Left forelimb (tissue), 1 donor: Measurements from ENCODE around the gene NRG4.
"Not testable (repeated sequence)": the region's sequence is repeated elsewhere in the genome, so short reads cannot be mapped to it uniquely, and the experiment has no call there.

Experiments
- DNase-seq: peaks from one replicate; pipeline ENCODE4 v3.0.0-alpha.2; 2018; ENCODE audit warnings: low spot score

NRG4 gene

DNA sequence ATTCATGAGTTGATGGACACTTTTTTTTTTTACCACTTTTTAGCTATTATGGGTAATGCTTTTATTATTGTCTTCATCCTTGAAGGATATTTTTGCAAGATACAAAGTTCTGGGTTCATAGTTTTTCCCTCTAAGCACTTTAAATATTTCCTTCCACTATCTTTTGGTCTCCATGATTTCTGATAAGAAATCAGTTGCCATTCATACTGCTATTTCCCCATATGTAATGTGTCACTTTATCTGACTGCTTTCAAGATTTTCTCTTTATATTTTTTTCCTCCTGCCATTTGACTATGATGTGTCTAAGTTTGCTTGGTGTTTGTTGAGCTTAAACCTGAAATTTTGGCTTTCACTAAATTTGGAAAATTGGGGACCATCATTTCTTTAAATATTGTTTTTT is 19.3 kb downstream of the NRG4 start:
- DNase-seq = no peak

DNA sequence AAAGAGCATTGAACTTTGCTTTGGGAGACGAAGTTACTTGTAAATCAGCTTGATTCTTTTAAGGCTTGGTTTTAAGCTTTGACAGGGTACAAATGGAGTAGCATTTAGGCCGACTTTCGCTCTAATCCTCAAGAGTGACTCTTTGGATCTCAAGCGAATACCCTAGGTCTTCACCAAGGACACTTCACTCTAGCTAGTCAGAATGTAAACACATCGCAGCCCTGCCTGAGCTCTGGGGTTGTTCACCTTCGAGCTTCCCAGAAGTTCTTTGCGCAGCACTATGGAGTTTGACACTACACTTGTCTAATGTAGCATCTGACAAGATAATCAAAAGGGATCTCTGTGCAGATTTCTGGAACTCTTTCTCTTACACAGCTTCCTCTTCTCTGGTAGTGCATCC is 22.3 kb downstream of the NRG4 start:
- DNase-seq = no peak

DNA sequence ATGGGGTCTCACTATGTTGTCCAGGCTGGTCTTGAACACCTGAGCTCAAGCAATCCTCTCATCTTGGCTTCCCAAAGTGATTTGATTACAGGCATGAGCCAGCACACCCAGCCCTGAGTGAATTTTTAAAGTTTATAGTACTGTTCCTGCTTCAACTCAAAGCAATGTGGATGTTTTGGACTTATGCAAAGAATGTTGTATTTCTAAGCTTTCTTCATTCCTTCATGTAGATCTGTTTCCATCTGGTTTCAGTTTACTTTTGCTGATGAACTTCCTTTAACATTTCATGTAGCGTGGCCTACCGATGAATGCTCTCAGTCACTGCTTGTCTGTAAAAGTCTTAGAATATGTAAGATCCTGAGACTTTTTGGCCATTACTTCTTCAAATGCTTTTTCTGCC is 23.2 kb downstream of the NRG4 start:
- no peak for DNase-seq

DNA sequence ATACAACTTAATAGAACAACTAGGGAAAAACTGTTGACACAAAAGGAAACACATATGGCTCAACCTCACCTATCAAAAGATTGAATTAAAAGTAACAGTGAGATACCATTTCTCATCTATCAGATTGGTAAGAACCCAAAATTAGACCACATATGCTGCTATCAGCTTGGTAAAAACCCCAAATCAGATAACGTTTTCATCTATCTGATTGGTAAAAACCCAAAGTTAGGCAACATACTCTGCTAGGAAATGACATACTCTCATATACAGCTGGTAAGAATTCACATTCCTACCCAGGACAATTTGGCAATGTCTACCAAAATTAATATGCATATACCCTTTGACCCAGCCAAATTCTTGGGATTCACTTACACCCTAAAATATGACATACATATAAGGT is 26.3 kb downstream of the NRG4 start:
- no peak for DNase-seq

DNA sequence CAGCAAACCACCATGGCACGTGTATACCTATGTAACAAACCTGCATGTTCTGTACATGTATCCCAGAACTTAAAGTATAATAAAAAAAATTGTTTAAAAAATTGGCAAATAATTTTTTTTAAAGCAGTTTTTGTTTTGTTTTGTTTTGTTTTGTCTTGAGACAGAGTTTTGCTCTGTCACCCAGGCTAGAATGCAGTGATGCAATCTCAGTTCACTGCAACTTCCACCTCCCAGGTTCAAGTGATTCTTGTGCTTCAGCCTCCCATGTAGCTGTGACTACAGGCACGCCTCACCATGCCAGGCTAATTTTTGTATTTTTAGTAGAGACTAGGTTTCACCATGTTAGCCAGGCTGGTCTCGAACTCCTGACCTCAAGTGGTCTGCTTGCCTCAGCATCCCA is 27.5 kb downstream of the NRG4 start:
- DNase-seq = not testable (repeated sequence)

DNA sequence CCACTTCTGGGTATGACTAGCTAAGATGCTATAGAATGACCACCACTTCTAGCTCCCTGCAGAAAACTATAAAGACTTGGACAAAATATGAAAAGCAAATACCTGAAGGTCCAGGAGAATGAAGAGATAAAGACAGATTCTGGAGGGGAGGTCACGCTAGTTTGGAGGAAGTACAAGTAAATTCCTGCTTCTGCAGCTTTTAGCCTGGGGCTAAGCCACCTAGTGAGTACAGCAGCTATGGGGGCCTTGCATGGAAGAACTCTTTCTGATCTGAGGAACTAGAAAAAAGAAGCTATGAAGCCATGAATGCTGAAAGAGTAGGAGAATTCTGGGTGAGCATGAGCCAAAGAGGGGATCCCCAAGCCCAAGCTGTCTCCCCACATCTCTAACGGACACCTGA is 29.8 kb downstream of the NRG4 start:
- no peak for DNase-seq

DNA sequence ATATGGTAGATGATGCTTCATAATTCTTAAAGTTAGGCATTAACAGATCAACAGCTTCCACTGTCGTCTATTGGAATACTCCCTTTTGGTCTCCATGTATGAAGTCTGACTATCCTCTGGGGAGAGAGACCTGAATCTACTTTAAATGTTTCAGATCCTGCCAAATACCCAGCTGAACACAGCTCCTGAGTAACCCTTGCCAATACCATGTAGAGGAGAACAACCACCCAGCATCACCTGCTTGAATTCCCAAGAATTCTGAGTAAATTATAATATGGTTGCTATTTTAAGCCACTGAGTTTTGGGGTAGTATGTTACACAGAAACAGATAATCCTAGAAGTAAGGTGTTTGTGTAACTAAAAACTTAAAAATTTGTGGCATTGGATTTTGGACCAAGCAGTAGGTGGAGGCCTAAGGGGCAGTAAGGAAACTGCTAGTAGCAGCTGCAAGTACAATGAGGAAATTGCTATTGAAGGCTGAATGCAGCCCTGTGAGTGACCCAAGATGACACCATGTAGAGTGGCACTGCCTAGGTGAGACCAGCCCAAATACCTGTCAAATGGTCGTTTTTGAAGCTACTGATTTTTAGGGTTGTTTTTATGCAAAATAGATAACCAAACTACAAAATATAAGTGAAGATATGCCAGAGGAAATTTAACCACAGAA is 30.9 kb downstream of the NRG4 start:
- DNase-seq = no peak

DNA sequence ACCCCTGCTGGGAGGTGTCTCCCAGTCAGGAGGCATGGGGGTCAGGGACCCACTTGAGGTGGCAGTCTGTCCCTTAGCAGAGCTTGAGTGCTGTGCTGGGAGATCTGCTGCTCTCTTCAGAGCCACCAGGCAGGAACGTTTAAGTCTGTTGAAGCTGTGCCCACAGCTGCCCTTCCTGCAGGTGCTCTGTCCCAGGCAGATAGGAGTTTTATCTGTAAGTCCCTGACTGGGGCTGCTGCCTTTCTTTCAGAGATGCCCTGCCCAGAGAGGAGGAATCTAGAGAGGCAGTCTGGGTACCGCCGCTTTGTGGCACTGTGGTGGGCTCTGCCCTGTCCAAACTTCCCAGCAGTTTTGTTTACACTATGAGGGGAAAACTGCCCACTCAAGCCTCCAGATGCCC is 35.5 kb downstream of the NRG4 start:
- not testable (repeated sequence) for DNase-seq

DNA sequence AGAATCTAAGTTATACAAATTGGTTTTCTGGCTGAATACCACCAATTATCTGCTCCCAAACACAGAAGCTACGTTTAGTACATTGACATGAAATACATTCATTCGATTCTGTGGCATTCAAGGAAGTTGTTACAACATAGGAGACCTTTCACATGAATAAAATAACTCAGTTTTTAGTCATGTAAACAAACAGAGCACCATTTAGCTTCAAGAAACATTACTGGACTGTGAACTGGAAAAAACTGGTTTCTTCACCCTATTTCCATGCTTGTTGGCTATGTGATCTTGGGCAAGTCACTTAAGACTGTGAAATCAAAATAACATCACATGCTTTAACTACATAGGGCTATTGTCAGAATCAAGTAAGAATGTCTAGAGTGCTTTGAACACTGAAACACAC is 46.2 kb downstream of the NRG4 start:
- DNase-seq = no peak

DNA sequence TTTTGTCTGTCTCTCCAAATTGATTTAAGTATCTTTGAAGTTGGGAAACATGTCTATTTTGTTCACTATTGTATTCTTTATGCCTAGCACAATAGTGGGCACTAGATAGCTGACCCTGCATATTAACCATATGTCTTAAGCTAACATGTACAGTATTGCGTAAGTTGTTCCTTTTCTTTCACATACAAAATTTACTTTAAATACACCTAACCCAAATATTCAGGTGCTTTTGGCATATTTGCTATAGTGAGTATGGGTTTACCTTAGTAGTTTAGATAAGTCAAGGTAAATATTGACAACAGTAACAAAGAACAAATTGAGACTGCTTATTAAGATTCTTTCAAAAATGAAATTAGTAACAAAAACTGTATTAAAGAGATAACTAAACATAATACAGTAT is 50.9 kb downstream of the NRG4 start:
- DNase-seq = no peak

DNA sequence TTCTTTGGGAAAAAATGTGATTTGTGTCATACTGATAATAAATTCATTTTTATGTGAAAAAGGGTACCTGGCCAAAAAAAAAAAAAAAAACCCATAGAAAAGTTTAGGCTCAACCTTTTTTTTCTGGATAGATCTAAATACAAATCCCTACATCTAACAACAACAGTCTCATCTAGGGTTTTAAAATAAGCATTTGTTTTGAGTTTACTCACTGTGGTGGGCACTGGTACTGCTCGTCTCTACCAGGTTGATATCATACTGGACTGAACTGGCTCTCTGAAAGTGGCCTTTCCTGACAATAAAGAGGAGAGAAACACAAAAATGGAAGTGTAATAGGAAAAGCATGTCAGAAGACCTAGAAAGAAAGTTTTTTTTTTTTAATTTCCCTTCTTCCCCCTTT is 56.5 kb downstream of the NRG4 start:
- DNase-seq = no peak

DNA sequence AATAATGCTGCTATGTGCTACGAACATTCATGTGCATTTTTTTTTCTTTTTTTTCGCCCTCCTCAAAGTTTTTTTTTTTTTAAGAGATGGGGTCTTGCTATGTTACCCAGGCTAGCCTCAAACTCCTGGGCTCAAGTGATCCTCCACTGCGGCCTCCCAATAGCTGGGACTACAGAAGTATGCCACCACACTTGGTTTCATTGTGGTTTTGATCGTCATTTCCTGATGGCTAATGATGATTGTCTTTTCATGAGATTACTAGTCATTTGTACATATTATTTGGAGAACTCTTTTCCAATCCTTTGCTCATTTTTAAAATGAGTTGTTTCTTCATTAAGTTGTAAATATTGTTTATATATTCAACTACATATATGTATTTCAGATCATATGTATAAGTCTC is 59.7 kb downstream of the NRG4 start:
- DNase-seq = no peak

DNA sequence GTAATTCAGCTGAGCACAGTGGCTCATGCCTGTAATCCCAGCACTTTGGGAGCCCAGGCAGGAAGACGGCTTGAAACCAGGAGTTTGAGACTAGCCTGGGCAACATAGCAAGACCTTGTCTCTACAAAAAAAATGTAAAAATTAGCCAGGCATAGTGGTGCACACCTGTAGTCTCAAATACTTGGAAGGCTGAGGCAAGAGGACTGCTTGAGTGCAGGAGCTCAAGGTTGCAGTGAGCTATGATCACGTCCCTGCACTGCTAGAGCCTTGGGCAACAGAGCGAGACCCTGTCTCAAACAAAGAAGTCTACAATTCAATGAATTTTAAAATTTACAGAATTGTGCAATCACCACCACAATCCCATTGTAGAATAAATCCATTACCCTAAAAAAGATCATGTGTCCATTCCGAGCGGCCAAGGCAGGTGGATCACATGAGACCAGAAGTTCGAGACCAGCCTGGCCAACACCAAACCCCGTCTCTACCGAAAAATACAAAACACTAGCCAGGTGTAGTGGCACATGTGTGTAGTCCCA is 63.4 kb downstream of the NRG4 start:
- no peak for DNase-seq

DNA sequence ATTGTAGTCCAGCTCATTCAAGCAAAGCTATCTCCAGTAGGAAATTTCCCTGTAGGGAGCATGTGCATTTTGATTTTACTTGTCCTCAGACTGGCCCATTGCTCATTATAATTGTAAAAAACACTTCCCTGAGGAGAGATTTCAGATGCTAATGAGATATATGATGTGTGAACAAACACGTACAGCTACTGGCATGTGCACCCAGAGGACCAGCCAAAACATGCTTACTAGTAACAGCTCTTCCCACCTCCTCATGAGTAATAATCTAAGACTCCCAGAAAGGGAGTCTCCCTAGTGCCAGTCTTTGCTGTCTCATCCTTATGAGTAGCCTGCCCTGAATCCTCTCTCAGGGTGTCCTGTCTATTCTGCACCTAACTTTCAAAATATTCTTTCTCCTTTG is 65.1 kb downstream of the NRG4 start:
- DNase-seq = no peak

DNA sequence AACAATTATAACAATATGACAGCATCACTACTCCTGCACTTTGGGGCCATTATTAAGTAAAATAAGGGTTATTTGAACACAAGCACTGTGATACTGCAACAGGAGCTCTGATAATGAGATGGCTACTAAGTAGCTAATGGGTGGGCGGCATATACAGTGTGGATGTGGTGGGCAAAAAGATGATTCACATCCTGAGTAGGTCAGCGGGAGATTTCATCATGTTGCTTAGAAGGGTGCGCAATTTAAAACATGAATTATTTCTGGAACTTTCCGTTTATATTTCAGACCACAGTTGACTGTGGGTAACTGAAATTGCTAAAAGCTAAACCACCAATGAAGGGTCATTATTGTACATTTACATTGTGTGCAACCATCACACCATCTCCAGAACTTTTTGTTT is 66.3 kb downstream of the NRG4 start:
- DNase-seq = no peak

DNA sequence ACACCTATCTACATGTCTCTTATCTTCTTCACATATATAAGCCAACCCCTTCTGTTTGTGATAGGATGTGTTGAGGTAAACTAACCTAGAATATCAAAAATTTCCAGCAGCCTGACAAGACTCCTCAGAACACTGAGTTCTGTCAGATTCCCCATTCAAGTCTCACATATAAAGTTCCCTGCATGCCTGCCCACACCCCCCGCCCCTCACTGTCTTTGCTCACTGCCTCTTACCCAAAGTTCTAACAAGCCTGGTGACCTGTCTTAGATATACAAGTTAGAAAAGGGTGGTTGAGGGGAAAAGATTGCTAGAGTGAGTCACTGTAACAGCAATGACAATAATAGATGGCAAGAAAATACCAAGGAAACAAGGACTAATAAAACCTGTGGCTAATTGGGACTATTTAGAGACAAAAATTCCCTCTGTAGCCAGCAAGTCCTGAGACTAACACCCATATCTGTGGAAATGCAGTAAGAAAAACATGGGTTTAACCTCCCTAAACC is 68.5 kb downstream of the NRG4 start:
- no peak for DNase-seq

DNA sequence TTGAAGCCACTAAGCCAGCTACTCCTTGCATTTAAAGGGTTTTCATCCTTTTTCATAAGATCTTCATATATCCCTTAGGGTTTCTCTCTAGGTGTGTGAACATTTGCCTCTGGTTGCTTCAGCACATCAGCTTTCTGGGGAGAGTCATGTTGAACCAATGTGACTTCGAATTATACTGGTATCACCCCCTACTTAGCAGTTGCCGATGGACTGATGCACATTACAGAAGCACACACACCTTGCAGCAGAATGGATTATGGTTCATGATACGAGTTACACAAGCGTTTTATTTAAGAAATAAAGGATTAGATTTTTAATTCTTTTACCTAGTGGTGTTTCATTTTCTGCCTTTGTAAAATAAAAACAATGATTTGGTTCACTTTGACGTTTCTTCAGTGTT is 69.0 kb downstream of the NRG4 start:
- DNase-seq = no peak

DNA sequence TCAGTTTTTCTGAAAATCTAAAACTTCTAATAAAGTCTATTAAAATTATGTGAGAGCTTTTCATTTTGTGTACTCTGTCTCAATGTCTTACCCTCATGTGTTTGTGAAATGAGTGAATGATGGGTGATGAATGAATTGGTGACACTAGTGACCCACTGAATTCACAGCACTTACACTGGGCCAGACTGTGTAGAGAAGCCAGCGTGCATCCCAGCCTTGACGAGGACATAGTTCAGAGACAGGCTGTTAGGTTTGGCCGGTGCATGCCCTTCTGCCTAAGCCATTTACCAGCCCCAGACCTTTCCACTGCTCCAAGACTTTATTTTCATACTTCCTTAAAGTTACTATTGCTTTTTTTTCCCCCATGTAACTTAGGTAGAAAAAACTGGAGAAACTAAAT is 69.8 kb downstream of the NRG4 start:
- no peak for DNase-seq

DNA sequence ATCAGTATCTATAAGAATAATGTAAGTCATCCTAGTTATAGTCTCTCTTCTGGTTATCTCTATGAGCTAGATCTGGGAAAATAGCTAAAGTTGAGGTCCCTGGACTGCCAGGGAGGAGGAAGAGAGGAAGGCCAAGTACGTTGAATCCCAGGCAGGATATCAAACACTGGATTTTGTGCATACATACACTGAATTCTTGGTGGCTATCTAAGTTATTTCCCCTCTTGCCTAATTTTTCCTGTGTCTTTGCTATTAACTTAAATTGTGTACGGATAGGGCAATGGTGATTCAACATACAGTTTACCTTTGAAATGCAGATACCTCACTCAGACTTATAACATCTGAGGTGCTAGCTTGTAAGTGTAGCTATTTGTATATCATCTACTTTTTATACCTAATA is 81.4 kb downstream of the NRG4 start:
- no peak for DNase-seq

DNA sequence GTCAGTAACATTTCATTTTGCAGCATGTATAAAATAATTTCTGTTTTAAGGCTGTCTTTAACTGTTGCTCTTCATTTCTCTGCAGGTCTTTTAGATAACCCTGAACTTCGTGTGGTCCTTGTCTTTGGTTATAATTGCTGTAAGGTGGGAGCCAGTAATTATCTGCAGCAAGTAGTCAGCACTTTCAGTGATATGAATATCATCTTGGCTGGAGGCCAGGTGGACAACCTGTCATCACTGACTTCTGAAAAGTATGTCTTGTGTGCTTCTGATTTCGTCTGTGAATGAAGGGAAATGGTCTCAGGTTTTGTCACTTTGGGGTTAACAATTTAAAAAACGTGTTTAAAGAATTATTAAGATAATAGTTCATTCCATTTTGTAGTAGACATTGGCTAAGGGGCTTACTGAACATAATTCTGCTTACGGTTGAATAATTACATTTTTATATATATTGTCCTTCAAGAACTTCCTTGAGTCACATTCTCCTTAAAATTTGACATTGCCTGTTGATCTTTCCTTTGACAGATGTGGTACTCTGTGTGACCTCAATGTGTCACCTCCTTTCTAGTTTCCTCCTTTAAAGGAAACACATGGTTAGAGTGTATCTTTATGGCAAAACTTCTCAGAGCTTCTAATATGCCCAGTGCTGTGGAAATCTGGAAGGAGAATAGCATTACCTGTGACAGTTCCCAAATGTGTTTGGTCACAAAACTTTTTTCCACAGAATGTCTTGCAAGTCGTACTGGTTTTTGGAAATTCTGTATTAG is 82.2 kb downstream of the NRG4 start:
- no peak for DNase-seq

DNA sequence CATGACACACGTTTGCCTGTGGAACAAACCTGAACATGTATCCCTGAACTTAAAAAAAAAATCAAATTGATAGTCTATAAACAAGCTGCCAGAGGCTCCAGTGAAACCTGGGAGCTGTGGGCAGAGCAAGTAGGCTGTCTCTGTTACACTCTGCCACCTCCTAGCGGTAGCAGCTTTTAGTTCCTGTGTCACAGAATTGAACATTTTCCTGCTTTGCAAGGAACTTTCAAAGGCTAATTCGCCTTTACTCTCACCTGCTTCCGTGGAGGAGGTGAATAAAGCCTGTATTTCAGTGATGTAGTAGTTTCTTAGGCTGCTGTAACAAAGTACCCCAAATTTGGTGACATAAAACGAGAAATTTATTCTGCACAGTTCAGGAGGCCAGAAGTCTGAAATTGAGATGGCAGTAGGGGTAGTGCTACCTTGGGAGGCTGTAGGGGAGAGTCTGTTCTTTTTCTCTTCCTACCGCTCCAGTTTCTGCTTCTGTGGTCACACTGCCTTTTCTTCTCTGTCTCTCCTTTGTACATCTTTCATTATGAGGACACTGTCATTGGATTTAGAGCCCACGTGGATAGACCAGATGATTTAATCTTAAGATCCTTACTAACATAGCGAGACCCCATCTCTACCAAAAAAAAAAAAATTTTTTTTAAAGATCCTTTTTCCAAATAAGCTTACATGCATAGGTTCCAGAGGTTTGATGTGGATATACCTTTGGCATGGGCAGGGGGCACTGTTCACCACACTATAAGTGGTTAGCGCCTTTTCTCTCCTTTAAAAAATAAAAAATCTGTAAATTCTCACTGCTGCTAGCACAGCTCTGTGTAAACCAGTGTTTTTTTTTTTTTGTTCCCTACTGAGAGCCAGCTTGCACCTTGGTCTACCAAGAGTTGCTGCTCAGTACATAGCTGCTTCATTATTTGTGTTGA is 83.3 kb downstream of the NRG4 start:
- no peak for DNase-seq

DNA sequence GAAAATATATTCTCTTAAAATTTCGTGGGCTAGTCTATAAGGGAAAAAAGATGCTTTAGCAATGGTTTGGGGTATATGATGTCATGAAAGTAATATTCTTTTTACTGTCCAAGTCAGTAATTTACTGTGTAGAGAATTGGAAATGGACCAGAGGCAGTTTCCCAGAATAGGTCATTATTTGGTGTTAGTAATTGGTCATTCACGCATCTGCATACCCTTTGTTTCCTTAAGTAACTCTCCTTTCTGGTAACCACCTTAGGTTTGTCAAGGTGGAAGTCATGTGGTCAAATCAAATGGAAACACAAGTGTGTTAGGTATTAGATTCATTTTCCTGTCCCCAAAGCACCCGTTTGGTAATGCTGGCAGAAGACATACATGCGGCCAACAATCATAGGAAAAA is 84.6 kb downstream of the NRG4 start:
- DNase-seq = no peak
